Activated T-cell treated with anti-CD3 and anti-CD28 coated beads, Interleukin-2, amount 50 U/mL, for 72 hours (primary cell): ENCODE results near the gene ACCS. TPM values are rescaled to one million over a fixed set of nuclear protein-coding genes. Genes with fewer than 3 reads are reported as not detected.

ENCODE experiments used
- ATAC-seq, 2 donors: fragments of 150-1000 bp; cut with Tn5 transposase; replicated peaks in 1 of 2; 2 replicates each; pipeline ENCODE4 v1.10.0; 2021; ENCODE audit warnings: moderate library complexity in 2 of 2, mild to moderate bottlenecking in 1 of 2
- DNase-seq, 2 donors: peaks; one replicate each; pipeline ENCODE4 v3.0.0; 2021 to 2022; ENCODE audit warnings: mixed read lengths in 1 of 2
- H3K27ac Mint-ChIP-seq: one replicate; pipeline ENCODE4 v1.8.0; 2022; ENCODE audit warnings: mild to moderate bottlenecking, moderate library complexity, mixed read lengths
- H3K27me3 Mint-ChIP-seq: one replicate; pipeline ENCODE4 v1.8.0; 2022; ENCODE audit warnings: low read depth, mixed read lengths
- H3K36me3 Mint-ChIP-seq, 2 donors: one replicate each; pipeline ENCODE4 v1.8.0; 2022; ENCODE audit warnings: mixed read lengths in 2 of 2, mild to moderate bottlenecking in 1 of 2; ENCODE audit not compliant: insufficient read depth in 2 of 2
- H3K4me1 Mint-ChIP-seq: one replicate; pipeline ENCODE4 v1.8.0; 2022; ENCODE audit warnings: low read depth, mixed read lengths
- H3K4me3 Mint-ChIP-seq, 2 donors: one replicate each; pipeline ENCODE4 v1.8.0; 2022; ENCODE audit warnings: mild to moderate bottlenecking in 2 of 2, mixed read lengths in 2 of 2, moderate library complexity in 2 of 2
- H3K9me3 Mint-ChIP-seq, 2 donors: one replicate each; pipeline ENCODE4 v1.8.0; 2022; ENCODE audit warnings: mixed read lengths in 2 of 2
- total RNA-seq, 2 donors: library from RNA; stranded (reverse); gene quantifications; one replicate each; pipeline ENCODE4 v1.2.3, GENCODE V29; 2022

Gene ACCS
- 10 to 100 TPM; 14.8 to 34.6 TPM for total RNA-seq

- H3K9me3 Mint-ChIP-seq, result no peaks in the 10 kb centered on the region
- peak within 1 kb of the TSS; percentile 85 for H3K27ac Mint-ChIP-seq
- H3K36me3 Mint-ChIP-seq, result peaks cover 0 to 2% of the 10 kb centered on the region in 2 donors
- peak; percentile 90 to 93 for DNase-seq
- H3K4me3 Mint-ChIP-seq, result peak within 1 kb of the TSS; percentile 85 to 95
- H3K27me3 Mint-ChIP-seq, result no peaks in the 10 kb centered on the region
- ATAC-seq, result peak; percentile 97
- peaks cover 26% of the 10 kb centered on the region for H3K4me1 Mint-ChIP-seq
Observed at GRCh38 chr11:44065841-44066731, at the start of gene ACCS. Gene ACCS, plus strand, starts transcription at chr11:44066270. Its CDS starts 1,358 bp downstream, at chr11:44067628.

DNA sequence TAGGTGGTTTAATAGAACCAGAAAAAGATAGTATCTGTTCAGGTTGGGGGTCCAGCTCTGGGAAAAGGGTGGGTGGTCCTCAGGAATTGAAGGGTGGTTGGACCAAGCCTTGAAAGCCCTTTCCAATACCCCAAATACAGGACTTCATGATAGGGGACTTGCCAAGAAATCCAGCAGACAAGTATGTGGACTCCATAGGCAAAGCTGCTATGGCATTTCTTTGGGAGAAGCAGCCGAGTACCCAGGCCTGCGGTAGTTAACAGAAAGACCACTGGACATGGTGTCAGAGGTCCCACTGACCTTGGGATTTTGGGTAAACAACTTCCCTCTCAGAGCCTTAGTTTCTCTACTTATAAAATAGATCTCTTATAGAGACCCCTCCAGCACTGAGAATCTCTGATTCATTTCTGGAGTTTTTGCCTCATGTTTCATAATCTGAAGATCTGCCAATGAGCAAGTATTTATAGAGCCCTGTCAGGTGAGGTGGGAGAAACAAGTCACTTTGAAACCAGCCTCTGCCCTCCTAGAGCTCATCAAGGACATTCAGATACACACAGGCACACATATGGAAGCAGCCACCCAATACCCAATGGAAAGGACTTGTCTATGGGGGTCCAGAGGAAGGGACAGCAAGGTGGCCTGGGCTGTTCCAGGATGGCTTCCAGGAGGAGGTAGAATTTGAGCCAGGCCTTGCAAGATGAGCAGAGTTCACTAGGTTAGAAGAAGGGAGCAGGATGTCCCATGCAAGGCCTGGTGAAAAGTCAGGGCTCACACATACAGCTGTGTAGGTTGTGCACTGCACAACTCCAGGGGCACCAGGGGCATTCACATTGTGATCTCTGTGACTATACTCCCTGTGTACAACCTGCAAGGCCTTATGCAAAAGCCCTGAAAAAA, 49.3 kb upstream of the ACCS start:
- no peak overlapping the region for H3K27ac Mint-ChIP-seq
- no peaks in the 10 kb centered on the region for H3K36me3 Mint-ChIP-seq
- peaks cover 0 to 3% of the 10 kb centered on the region in 2 donors for H3K9me3 Mint-ChIP-seq
- peak; percentile 66 to 68 for ATAC-seq
- H3K4me1 Mint-ChIP-seq, result peaks cover 5% of the 10 kb centered on the region
- DNase-seq, result no peak
- peaks cover 10% of the 10 kb centered on the region for H3K27me3 Mint-ChIP-seq
- H3K4me3 Mint-ChIP-seq, result no peak overlapping the region

- Mint-ChIP-seq H3K9me3 (peaks cover 2 to 5% of the 10 kb centered on the region in 2 donors), H3K27me3 (peaks cover 16% of the 10 kb centered on the region), H3K4me3 (no peak overlapping the region), H3K36me3 (no peaks in the 10 kb centered on the region), H3K27ac (no peak overlapping the region), H3K4me1 (peaks cover 5% of the 10 kb centered on the region)
- ATAC-seq (no peak), DNase-seq (no peak)
Observed at GRCh38 chr11:44017443-44018126, 48.5 kb upstream of the ACCS start.

DNA sequence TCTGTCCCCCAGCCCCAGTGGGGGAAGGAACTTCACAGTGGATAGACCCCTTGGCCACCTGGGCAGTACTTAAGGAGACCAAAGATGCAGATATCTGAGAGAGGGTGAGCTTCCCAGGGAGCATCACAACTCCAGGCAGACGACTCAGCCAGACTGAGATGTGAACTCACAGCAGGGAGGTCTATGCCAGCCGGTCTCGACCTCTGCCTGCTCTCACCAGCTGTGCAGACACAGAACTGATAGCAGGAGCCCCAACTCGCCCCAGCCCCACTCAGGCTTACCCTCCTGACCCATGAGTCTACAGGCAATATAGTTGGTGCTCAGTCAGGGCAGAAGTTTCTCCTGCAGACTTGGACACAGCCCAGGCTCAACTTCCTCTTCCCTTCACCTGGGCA, 47.9 kb upstream of the ACCS start:
- Mint-ChIP-seq H3K36me3 (no peaks in the 10 kb centered on the region), H3K4me1 (peaks cover 5% of the 10 kb centered on the region), H3K4me3 (no peak overlapping the region), H3K27me3 (peaks cover 19% of the 10 kb centered on the region), H3K27ac (no peak overlapping the region), H3K9me3 (peaks cover 3 to 7% of the 10 kb centered on the region in 2 donors)
- ATAC-seq (no peak), DNase-seq (no peak)

GRCh38 chr11:44018829-44019228, 47.2 kb upstream of the ACCS start:
- Mint-ChIP-seq H3K4me1 (peaks cover 5% of the 10 kb centered on the region), H3K9me3 (peaks cover 3 to 7% of the 10 kb centered on the region in 2 donors), H3K36me3 (peaks cover 1 to 3% of the 10 kb centered on the region in 2 donors), H3K27ac (no peak overlapping the region), H3K4me3 (no peak overlapping the region), H3K27me3 (peaks cover 19% of the 10 kb centered on the region)
- ATAC-seq (no peak), DNase-seq (no peak)

DNA sequence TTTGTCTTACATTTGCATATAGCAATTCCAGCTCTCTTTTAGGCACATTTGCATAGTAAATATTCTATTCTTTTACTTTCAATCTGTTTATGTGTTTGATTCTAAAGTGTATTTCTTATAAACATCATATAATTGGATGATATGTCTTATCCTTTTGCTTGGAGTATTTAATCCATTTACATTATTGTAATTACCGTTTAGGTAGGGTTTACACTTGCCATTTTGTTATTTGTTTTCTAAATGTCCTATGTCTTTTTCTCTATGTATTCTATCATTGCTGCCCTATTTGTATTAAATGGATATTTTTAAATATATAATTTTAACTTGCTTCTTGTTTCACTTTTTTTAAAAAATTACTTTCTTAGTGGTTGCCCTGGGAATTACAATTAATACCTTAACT, 41.1 kb upstream of the ACCS start:
- peaks cover 4 to 7% of the 10 kb centered on the region in 2 donors for H3K36me3 Mint-ChIP-seq
- ATAC-seq, result no peak
- peaks cover 28% of the 10 kb centered on the region for H3K27me3 Mint-ChIP-seq
- no peak overlapping the region for H3K4me3 Mint-ChIP-seq
- H3K9me3 Mint-ChIP-seq, result peaks cover 6 to 9% of the 10 kb centered on the region in 2 donors
- no peaks in the 10 kb centered on the region for H3K4me1 Mint-ChIP-seq
- no peak for DNase-seq
- H3K27ac Mint-ChIP-seq, result no peak overlapping the region

- H3K9me3 Mint-ChIP-seq, result peaks cover 6 to 9% of the 10 kb centered on the region in 2 donors
- H3K27me3 Mint-ChIP-seq, result peaks cover 29% of the 10 kb centered on the region
- ATAC-seq (no peak), DNase-seq (no peak)
- H3K36me3 Mint-ChIP-seq, result peaks cover 4 to 7% of the 10 kb centered on the region in 2 donors
- no peak overlapping the region for H3K27ac Mint-ChIP-seq
- no peaks in the 10 kb centered on the region for H3K4me1 Mint-ChIP-seq
- H3K4me3 Mint-ChIP-seq, result no peak overlapping the region
Observed at GRCh38 chr11:44025727-44026126, 40.3 kb upstream of the ACCS start.

GRCh38 chr11:44028401-44028800, 37.7 kb upstream of the ACCS start:
- ATAC-seq (no peak), DNase-seq (no peak)
- Mint-ChIP-seq H3K4me3 (no peak overlapping the region), H3K27me3 (peaks cover 41% of the 10 kb centered on the region), H3K4me1 (no peaks in the 10 kb centered on the region), H3K9me3 (peaks cover 2 to 4% of the 10 kb centered on the region in 2 donors), H3K27ac (no peak overlapping the region), H3K36me3 (peaks cover 3 to 4% of the 10 kb centered on the region in 2 donors)

DNA sequence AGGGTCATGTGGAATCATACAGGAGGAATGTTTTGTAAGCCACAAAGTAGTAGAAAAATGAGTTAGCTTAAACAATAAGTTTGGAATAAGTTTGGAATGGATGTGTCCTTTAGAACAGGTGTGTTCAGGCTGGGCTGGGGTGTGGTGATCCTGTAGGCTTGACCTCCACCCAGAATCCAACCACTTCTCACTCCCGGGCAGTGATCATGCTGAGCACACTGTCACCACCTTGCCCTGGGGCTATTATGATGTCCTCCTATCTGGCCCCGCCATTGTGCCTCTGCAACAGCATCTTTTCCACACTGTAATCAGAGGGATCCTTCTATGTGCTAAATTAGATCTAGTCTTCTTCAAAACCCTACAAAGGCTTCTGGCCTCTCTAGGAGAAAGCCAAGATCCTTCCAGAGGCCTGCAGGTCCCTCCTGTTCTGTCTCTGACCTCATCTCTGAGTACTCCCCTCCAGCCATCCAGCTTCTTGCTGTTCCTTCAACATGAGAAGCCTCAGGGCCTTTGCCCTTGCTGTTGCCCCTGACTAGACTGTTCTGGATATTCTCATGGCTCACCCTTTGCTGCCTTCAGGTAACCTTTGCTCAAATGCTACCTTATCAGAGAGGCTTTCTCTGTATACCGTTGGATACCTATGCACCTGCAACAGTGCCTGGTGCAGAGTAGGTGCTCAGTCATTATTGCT, 37.1 kb upstream of the ACCS start:
- peaks cover 2 to 4% of the 10 kb centered on the region in 2 donors for H3K9me3 Mint-ChIP-seq
- H3K4me1 Mint-ChIP-seq, result no peaks in the 10 kb centered on the region
- DNase-seq (no peak), ATAC-seq (no peak)
- no peak overlapping the region for H3K27ac Mint-ChIP-seq
- peaks cover 3 to 4% of the 10 kb centered on the region in 2 donors for H3K36me3 Mint-ChIP-seq
- peaks cover 41% of the 10 kb centered on the region for H3K27me3 Mint-ChIP-seq
- H3K4me3 Mint-ChIP-seq, result no peak overlapping the region

DNA sequence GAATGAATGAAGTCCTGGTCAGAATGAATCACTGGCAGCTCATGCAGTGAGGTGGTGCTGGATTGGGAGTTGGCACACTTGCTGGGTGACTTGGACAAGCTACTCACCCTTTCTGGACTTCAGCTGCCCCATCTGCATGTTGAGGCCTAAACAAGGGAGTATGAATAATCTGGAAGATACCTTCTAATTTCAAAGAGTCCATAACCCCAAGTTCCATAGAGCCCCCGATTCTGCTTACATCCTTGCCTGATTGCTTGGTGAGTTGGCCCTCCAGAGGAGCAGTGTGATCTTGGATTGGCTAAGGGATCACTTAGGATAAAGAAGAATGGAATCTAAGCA, 36.6 kb upstream of the ACCS start:
- Mint-ChIP-seq H3K27me3 (peaks cover 37% of the 10 kb centered on the region), H3K4me1 (no peaks in the 10 kb centered on the region)

GRCh38 chr11:44029977-44030911, 35.8 kb upstream of the ACCS start:
- ATAC-seq (no peak), DNase-seq (no peak)
- H3K36me3 Mint-ChIP-seq, result peaks cover 3 to 4% of the 10 kb centered on the region in 2 donors
- peaks cover 2 to 4% of the 10 kb centered on the region in 2 donors for H3K9me3 Mint-ChIP-seq
- no peak overlapping the region for H3K27ac Mint-ChIP-seq
- peaks cover 32% of the 10 kb centered on the region for H3K27me3 Mint-ChIP-seq
- no peaks in the 10 kb centered on the region for H3K4me1 Mint-ChIP-seq
- H3K4me3 Mint-ChIP-seq, result no peak overlapping the region

More for the DNA sequence above, 36.6 kb upstream of the ACCS start:
- peaks cover 2 to 4% of the 10 kb centered on the region in 2 donors for H3K9me3 Mint-ChIP-seq
- H3K27ac Mint-ChIP-seq, result no peak overlapping the region
- H3K36me3 Mint-ChIP-seq, result peaks cover 3 to 4% of the 10 kb centered on the region in 2 donors
- DNase-seq (no peak), ATAC-seq (no peak)
- H3K4me3 Mint-ChIP-seq, result no peak overlapping the region
